NCI-H2029 treated with DMSO at 0.1 percent for 48 hours (cell line): ENCODE measurements around the gene CRIM1.

ENCODE experiments used
- DNase-seq: peaks from one replicate; lab custom pipeline; 2025; lab: John Stamatoyannopoulos, UW

Gene CRIM1

GRCh38 chr2:36561237-36561944 is 205.8 kb downstream of the CRIM1 start:
- DNase-seq, result no peak

DNA sequence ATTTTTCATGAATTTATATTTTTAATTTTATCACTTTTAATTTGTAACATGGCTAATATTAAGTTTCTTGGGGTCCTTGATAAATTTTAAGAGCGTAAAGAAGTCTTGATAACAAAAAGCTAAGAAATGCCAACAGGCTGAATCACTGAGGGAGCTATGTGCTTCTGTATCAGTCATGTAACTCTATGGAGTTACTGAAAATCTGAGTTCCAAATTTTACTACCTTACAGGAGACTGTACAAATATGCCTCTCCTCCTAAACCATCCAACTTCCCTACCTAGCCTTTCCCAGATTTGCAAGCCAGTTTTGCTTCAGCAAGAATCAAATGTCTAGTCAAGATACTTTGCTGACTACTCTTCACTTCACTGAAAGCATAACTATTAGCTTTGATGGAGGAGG is 206.7 kb downstream of the CRIM1 start:
- no peak for DNase-seq

GRCh38 chr2:36562973-36563532 is 207.5 kb downstream of the CRIM1 start:
- no peak for DNase-seq

DNA sequence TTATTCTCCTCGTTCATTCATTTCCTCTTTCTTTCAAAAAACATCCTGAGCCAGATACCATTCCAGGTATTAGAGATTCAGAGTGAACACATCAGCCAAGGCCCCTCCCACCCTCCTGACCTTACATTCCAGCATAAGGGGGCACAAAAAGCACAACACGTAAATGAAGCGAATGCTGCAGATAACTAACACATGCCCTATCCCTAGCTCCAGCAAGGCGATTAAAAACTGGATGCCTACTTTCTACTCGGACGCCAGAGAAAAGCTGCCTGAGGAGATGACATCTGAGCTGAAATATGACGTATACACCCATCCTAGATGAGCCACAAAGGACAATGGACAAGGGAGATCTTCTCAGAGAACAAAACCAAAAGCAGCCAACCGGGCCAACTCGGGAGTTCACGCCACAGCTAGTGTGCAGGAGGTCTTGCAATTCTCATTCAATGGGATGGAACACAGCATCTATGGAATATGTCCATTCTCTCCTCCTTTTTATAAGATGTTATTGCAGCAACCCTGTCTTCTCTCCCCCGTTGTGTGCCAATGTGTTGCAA is 208.9 kb downstream of the CRIM1 start:
- DNase-seq, result no peak

DNA sequence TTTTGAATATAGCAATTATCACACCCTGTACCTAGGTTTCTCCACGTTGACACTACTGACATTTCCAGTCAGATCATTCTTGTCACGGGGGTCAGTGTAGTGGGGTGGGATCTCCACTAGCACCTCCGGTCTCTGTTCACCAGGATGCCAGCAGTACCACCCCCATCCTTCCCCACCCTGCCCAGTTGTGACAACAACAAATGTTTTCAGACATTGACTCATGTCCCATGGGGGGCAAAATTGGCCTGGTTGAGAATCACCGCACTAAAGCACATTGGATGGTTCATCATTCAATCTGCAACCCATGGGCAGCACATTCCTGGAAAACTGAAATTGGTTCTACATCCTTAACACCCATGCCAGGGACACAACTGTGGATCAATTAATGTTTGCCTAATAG is 210.1 kb downstream of the CRIM1 start:
- DNase-seq, result no peak

- DNase-seq, result no peak
Observed at GRCh38 chr2:36566887-36567286, 211.3 kb downstream of the CRIM1 start.

- no peak for DNase-seq
Observed at GRCh38 chr2:36567711-36568408, 212.3 kb downstream of the CRIM1 start.

- no peak for DNase-seq
Observed at GRCh38 chr2:36568516-36569246, 213.1 kb downstream of the CRIM1 start.

GRCh38 chr2:36569267-36569856 is 213.8 kb downstream of the CRIM1 start:
- no peak for DNase-seq

DNA sequence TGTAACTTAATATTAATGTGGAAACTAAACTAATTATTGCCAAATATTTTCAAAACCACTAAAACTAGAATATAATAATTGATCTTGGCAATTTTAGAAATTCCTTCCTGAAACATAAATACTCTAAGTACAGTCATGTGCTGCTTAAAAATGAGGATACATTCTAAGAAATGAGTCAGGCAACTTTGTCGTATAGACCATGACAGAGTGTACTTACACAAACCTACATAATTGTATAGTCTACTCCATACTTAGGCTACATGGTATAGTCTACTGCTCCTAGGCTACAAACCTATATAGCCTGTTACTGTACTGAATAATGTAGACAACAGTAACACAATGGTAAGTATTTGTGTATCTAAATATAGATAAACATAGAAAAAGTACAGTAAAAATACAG is 214.8 kb downstream of the CRIM1 start:
- DNase-seq, result no peak

- no peak for DNase-seq
Observed at GRCh38 chr2:36572054-36572718, 216.6 kb downstream of the CRIM1 start.

DNA sequence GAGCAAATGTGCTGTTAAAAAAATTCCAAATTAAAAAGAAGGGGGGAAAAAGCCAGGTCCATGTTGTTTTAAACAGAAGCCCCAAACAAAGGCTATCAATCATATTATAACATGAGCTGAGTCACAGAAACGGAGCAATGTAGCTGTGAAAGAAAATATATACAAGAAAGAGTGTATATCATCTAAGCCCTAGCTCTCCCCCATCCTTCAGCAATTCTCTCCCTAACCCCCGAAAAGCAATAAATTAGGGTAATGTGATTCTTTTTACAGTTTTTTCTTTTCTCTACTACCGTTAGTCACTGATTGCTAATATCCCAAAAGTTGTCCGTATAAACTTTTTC is 217.1 kb downstream of the CRIM1 start:
- no peak for DNase-seq

DNA sequence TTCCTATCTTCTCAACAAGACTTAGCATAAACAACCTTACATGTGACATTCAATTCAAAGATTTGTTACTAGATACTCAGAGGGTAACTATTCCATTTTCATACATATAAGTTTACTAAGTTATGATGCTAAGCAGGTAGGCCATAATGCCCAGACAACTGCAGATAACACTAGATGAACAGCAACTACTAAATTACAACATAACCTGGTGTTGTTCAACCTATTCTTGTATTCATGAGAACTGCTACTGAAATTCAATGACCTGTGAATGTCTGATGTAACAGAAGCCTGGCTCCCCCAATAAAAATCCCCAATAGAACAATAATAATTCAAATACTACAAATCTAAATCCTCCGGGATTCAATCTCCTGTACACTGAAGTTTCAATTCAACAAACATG is 217.6 kb downstream of the CRIM1 start:
- no peak for DNase-seq

- no peak for DNase-seq
Observed at GRCh38 chr2:36574560-36574959, 219.0 kb downstream of the CRIM1 start.

DNA sequence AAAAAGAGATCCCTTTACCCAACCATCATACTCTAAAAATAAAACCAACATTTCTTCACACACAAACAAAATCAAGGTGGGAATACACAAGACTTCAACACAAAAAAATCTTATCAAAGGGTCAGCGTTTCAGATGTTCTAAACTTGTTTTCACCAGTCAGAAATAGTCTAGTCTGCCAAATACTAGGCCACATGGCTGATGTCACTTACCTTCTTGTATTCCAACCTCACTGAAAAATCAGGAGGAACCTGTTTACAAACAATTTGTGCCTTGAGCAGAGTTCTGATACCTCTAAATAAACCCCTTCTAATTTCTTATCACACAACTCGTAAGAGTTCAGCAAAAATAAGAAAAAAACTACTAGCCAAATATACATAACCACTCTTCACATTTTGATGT is 222.3 kb downstream of the CRIM1 start:
- DNase-seq, result no peak

DNA sequence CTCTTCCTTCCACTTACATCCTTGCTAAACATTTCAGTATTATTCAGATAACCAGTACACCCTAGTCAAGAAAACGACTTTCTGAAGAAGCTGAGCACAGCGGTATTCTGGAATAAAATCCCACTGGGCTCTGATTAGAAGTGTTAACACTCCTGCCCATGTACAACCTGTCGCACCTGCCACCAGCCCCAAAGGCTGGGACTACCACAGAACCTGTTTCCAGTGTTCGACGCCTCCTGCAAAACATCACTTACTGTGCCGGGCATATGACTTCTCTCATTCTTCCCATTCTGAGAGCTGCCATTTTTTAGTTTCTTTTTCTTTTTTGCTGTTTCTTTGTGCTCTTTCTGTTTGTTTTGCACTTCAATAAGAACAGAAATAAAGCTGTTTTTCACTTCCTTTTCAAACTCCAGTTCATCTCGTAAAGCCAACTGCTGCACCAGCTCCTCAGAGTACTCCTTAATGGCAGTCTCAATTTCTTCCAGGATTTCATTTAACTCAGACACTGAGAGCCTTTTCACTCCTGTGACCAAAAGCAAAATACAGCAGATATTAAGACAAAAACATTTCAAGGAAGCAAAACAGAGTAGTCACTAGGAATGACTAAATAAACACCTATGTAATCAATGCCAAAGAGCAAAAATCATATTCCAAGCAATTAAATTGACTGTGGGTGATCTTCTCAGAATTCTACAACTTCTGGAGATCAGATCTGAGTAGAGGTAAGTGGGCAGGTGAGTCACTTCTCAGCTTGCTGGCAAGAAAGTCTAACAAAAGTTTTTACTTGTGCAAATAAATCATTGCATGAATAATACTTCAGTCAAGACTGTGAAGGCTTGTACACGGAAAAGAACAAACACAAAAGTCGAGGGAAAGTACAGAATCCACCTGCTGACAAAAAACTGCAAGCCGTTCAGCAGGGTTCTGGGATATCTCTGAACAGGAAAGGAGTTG is 223.0 kb downstream of the CRIM1 start:
- DNase-seq, result no peak

DNA sequence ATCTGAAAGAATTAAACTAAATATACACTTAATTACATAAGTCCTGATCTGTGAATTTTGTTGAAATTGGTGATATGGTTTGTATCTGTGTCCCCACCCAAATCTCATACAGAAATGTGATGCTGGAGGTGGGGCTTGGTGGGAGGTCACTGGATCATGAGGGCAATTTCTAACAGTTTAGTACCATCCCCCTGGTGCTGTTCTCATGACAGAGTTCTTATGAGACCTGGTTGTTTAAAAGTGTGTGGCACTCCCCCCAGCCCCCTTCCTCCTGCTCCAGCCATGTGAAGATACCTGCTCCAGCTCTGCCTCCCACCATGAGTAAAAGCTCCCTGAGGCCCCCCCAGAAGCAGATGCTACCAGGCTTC is 223.7 kb downstream of the CRIM1 start:
- no peak for DNase-seq

GRCh38 chr2:36582538-36582937 is 227.0 kb downstream of the CRIM1 start:
- no peak for DNase-seq

DNA sequence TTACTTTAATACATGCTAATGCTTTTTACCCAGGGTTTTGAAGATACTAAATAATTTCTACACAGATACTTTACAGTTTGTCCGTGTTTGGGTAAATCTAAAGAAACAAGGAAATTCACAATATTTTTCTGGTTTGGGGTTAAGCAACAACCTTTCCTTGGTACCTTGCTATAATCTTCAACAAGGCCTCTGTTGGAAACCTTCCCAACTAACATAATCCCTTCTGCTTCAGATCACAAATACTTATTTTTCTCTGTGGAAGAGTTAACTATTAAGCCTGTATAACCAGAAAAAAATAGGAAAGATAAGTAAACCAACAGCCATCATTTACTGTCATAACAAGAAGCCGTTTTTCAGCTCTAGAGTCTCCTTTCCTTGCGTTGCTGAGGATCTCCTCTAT is 227.4 kb downstream of the CRIM1 start:
- no peak for DNase-seq

GRCh38 chr2:36584148-36584794 is 228.7 kb downstream of the CRIM1 start:
- DNase-seq, result no peak
